Embryonic facial prominence (tissue), 1 donor: ENCODE data around the gene CD68.

ENCODE experiments used
- DNase-seq: peaks from one replicate; pipeline ENCODE4 v3.0.0-alpha.2; 2016; ENCODE audit errors: extremely low spot score

CD68 gene

GRCh38 chr17:7559320-7560171, 19.9 kb upstream of the CD68 start:
- no peak for DNase-seq

- DNase-seq, result peak; percentile 70
These were observed 19.0 kb upstream of the CD68 start for GRCh38 chr17:7560172-7561027.

GRCh38 chr17:7561028-7561575, 18.3 kb upstream of the CD68 start:
- peak; percentile 70 for DNase-seq

GRCh38 chr17:7561589-7562207, 17.7 kb upstream of the CD68 start, which contains the start of gene SENP3:
TSS of gene SENP3 (plus strand) at chr17:7561919. CDS start at chr17:7563077, 1,158 bp downstream.
- peak; percentile 82 for DNase-seq

GRCh38 chr17:7562208-7562605, 17.2 kb upstream of the CD68 start:
- no peak for DNase-seq

- no peak for DNase-seq
These were observed 16.1 kb upstream of the CD68 start for GRCh38 chr17:7563115-7563869.

- no peak for DNase-seq
These were observed 9.9 kb upstream of the CD68 start for GRCh38 chr17:7569571-7569970.

GRCh38 chr17:7570351-7570750, 9.1 kb upstream of the CD68 start:
- no peak for DNase-seq

GRCh38 chr17:7572338-7572587, 7.2 kb upstream of the CD68 start:
- no peak for DNase-seq

- peak; percentile 97 for DNase-seq
These were observed 6.7 kb upstream of the CD68 start for GRCh38 chr17:7572588-7573323.

GRCh38 chr17:7573324-7574080, 5.9 kb upstream of the CD68 start:
- DNase-seq, result peak; percentile 82

GRCh38 chr17:7574176-7574953, 5.1 kb upstream of the CD68 start:
- DNase-seq, result no peak

GRCh38 chr17:7575481-7575883, 4.0 kb upstream of the CD68 start:
- no peak for DNase-seq

- DNase-seq, result no peak
These were observed 3.5 kb upstream of the CD68 start for GRCh38 chr17:7575959-7576358.

GRCh38 chr17:7576432-7576937, 3.0 kb upstream of the CD68 start:
- DNase-seq, result no peak

GRCh38 chr17:7577327-7578199, 1.9 kb upstream of the CD68 start:
- DNase-seq, result no peak

GRCh38 chr17:7579834-7580603, 581 bp downstream of the CD68 start:
- no peak for DNase-seq
